HepG2 (cell line): ENCODE data around the gene LYPD6B. TPM values are rescaled to one million over a fixed set of nuclear protein-coding genes. Genes with fewer than 3 reads are reported as not detected.

Experiments
- ARID5B ChIP-seq: IDR thresholded peaks from 2 replicates; pipeline ENCODE4 v1.4.0; 2020; ENCODE audit warnings: mild to moderate bottlenecking, missing genetic modification reagents
- BRD4 ChIP-seq: sonication (generic); formaldehyde crosslinking; IDR thresholded peaks from 2 replicates; pipeline ENCODE4 v1.4.0; 2020; ENCODE audit warnings: missing genetic modification reagents
- ELF1 ChIP-seq: sonication (generic); formaldehyde crosslinking; IDR thresholded peaks from 2 replicates; pipeline ENCODE4 v1.4.0; 2020; ENCODE audit warnings: missing genetic modification reagents
- EP300 ChIP-seq, 3 experiments: sonication (generic) in 1 of 3; formaldehyde crosslinking in 1 of 3; IDR thresholded peaks; 2 replicates each; pipeline versions ENCODE4 v1.5.1 to v1.6.1; 2011 to 2020; ENCODE audit warnings: low read depth in 2 of 3, low read length in 2 of 3, borderline replicate concordance in 1 of 3, improper control_type of control experiment in 1 of 3, mild to moderate bottlenecking in 1 of 3, missing genetic modification reagents in 1 of 3, moderate library complexity in 1 of 3
- ESRRA ChIP-seq: sonication (generic); formaldehyde crosslinking; IDR thresholded peaks from 2 replicates; pipeline ENCODE4 v1.5.1; 2020; ENCODE audit warnings: mild to moderate bottlenecking, low read depth, missing genetic modification reagents
- FOXK1 ChIP-seq: sonication (generic); formaldehyde crosslinking; IDR thresholded peaks from 2 replicates; pipeline ENCODE4 v1.4.0; 2020; ENCODE audit warnings: low read depth, missing genetic modification reagents, borderline replicate concordance
- GATAD2A ChIP-seq: IDR thresholded peaks from 2 replicates; pipeline ENCODE4 v1.6.1; 2016
- KDM2A ChIP-seq: sonication (generic); formaldehyde crosslinking; IDR thresholded peaks from 2 replicates; pipeline ENCODE4 v1.4.0; 2020; ENCODE audit warnings: low read depth, missing genetic modification reagents, borderline replicate concordance
- NFATC3 ChIP-seq: sonication (generic); formaldehyde crosslinking; IDR thresholded peaks from 2 replicates; pipeline ENCODE4 v1.5.1; 2020; ENCODE audit warnings: mild to moderate bottlenecking, missing genetic modification reagents
- RAD21 ChIP-seq: fragments of 450-650 bp; formaldehyde crosslinking; IDR thresholded peaks from 2 replicates; pipeline ENCODE4 v1.5.0; 2020; ENCODE audit warnings: mild to moderate bottlenecking
- SIX1 ChIP-seq: sonication (generic); formaldehyde crosslinking; IDR thresholded peaks from 2 replicates; pipeline ENCODE4 v1.4.0; 2020; ENCODE audit warnings: missing genetic modification reagents, borderline replicate concordance
- SKIL ChIP-seq: sonication (generic); formaldehyde crosslinking; IDR thresholded peaks from 2 replicates; pipeline ENCODE4 v1.8.0; 2022; ENCODE audit warnings: missing genetic modification reagents, mild to moderate bottlenecking, moderate library complexity, borderline replicate concordance
- SOX13 ChIP-seq, 3 experiments: fragments of 450-650 bp in 1 of 3; sonication (generic) in 1 of 3; formaldehyde crosslinking in 1 of 3; IDR thresholded peaks in 2 of 3; conservative IDR thresholded peaks in 1 of 3; 2 replicates each; pipeline versions ENCODE4 v1.5.0 to v1.6.1; 2016 to 2020; ENCODE audit warnings: antibody characterized with exemption in 1 of 3, mild to moderate bottlenecking in 1 of 3, missing compliant biosample characterization in 1 of 3, missing genetic modification reagents in 1 of 3, moderate library complexity in 1 of 3
- SRSF9 ChIP-seq: fragments of 200-400 bp; formaldehyde crosslinking; IDR thresholded peaks from 2 replicates; pipeline ENCODE4 v1.6.1; 2018; ENCODE audit warnings: borderline replicate concordance, mild to moderate bottlenecking, low read depth, low read length; ENCODE audit not compliant: insufficient read depth, poor library complexity, severe bottlenecking
- ZGPAT ChIP-seq: IDR thresholded peaks from 2 replicates; pipeline ENCODE4 v1.6.1; 2016; ENCODE audit warnings: mild to moderate bottlenecking
- ZNF234 ChIP-seq: sonication (generic); formaldehyde crosslinking; conservative IDR thresholded peaks from 2 replicates; pipeline ENCODE4 v1.5.1; 2020; ENCODE audit warnings: mild to moderate bottlenecking, missing genetic modification reagents
- ZNF263 ChIP-seq: sonication (generic); formaldehyde crosslinking; IDR thresholded peaks from 2 replicates; pipeline ENCODE4 v1.4.0; 2020; ENCODE audit warnings: missing genetic modification reagents
- ZNF33A ChIP-seq: sonication (generic); formaldehyde crosslinking; IDR thresholded peaks from 2 replicates; pipeline ENCODE4 v1.5.1; 2020; ENCODE audit warnings: missing genetic modification reagents, mild to moderate bottlenecking, moderate library complexity, borderline replicate concordance
- ZNF501 ChIP-seq: sonication (generic); formaldehyde crosslinking; IDR thresholded peaks from 2 replicates; pipeline ENCODE4 v1.5.1; 2020; ENCODE audit warnings: mild to moderate bottlenecking, moderate library complexity, missing genetic modification reagents
- ZNF570 ChIP-seq: sonication (generic); formaldehyde crosslinking; IDR thresholded peaks from 2 replicates; pipeline ENCODE4 v1.4.0; 2020; ENCODE audit warnings: mild to moderate bottlenecking, missing genetic modification reagents, borderline replicate concordance
- polyA plus RNA-seq, 8 experiments: library from polyadenylated mRNA; depleted of rRNA in 3 of 8; stranded (reverse) in 7 of 8; unstranded in 1 of 8; fragments of >200 nt; fragmentation: Illumina TruSeq in 4 of 8; extraction: Trizol in 4 of 8; gene quantifications; 2 replicates each; pipeline versions ENCODE4 v1.2.1 to v1.2.3, GENCODE V29; 2011 to 2016; ENCODE audit warnings: low read depth in 4 of 8, missing spikeins in 1 of 8, mixed read lengths in 1 of 8; ENCODE audit not compliant: insufficient read depth in 1 of 8
- total RNA-seq, 5 experiments: library from RNA; depleted of rRNA; stranded (reverse); fragments of >200 nt; fragmentation: Illumina TruSeq; extraction: Trizol; gene quantifications; 2 replicates each; pipeline ENCODE4 v1.2.3, GENCODE V29; 2016; ENCODE audit warnings: low read depth in 1 of 5

The LYPD6B gene
- total and polyA plus RNA-seq, 2 of the 13 experiments (the other 11 are each of a cell fraction or from before 2014, with no cell fraction given), result not detected

GRCh38 chr2:149017116-149017985 is 21.1 kb upstream of the LYPD6B start (continued):
- TF ChIP-seq ARID5B (CRISPR knock-in tag) (peak; percentile 36; the same call in 1 of the 2 replicates), ZNF501 (no peak), ZNF263 (CRISPR knock-in tag) (no peak), ESRRA (CRISPR knock-in tag) (no peak), ZNF234 (no peak), ZNF33A (CRISPR knock-in tag) (0 out of 2 replicates have a peak, but pooled peaks have one; percentile 34), ZNF570 (CRISPR knock-in tag) (no peak), SIX1 (CRISPR knock-in tag) (peak; percentile 35; the same call in 1 of the 2 replicates), FOXK1 (CRISPR knock-in tag) (peak; percentile 15; the same call in 1 of the 2 replicates), SRSF9 (no peak), ZGPAT (no peak), KDM2A (CRISPR knock-in tag) (0 out of 2 replicates have a peak, but pooled peaks have one; percentile 20), ELF1 (CRISPR knock-in tag) (0 out of 2 replicates have a peak, but pooled peaks have one; percentile 17), SOX13 (IDR thresholded peaks at IDR 0.05) (no peak), SOX13 (CRISPR knock-in tag; conservative IDR thresholded peaks at IDR 0.05 in 1 of 2, IDR thresholded peaks at IDR 0.05 in 1 of 2) (no peak), GATAD2A (0 out of 2 replicates have a peak, but pooled peaks have one; percentile 16), RAD21 (CRISPR knock-in tag) (peak; percentile 74), NFATC3 (no peak), EP300 (IDR thresholded peaks at IDR 0.05; ENCODE audit: low read depth in 2 of 2, low read length in 2 of 2) (no peak), EP300 (CRISPR knock-in tag; IDR thresholded peaks at IDR 0.05; ENCODE audit: borderline replicate concordance) (no peak), BRD4 (CRISPR knock-in tag) (no peak), SKIL (CRISPR knock-in tag) (no peak)
